Neural cell (in vitro differentiated cells): ENCODE measurements around the gene CPHXL2. TPM values are rescaled to one million over a fixed set of nuclear protein-coding genes. Genes with fewer than 3 reads are reported as not detected.

Experiments used
- H2AFZ ChIP-seq: fragments of 200-600, 300-800 bp; sonication (generic), shearing (Covaris generic); 2 replicates; pipeline ENCODE4 v1.6.0; 2014; ENCODE audit warnings: low read depth, mild to moderate bottlenecking, antibody characterized with exemption, low read length, moderate library complexity
- H3F3A ChIP-seq: fragments of 200-600 bp; shearing (Covaris generic); 2 replicates; pipeline ENCODE4 v1.6.1; 2016; ENCODE audit warnings: mild to moderate bottlenecking, moderate library complexity, mixed read lengths, antibody characterized with exemption, low read length; ENCODE audit not compliant: insufficient read depth, poor library complexity, severe bottlenecking
- H3K27ac ChIP-seq: fragments of 200-600, 300-800 bp; sonication (generic), shearing (Covaris generic); 2 replicates; pipeline ENCODE4 v1.5.1; 2014; ENCODE audit warnings: mild to moderate bottlenecking, low read length, moderate library complexity
- H3K27me3 ChIP-seq: fragments of 300-800, 200-600 bp; sonication (generic), shearing (Covaris generic); 2 replicates; pipeline ENCODE4 v1.6.0; 2014; ENCODE audit warnings: mild to moderate bottlenecking, low read depth, low read length, moderate library complexity; ENCODE audit not compliant: insufficient read depth
- H3K36me3 ChIP-seq: fragments of 300-800, 200-600 bp; sonication (generic), shearing (Covaris generic); 2 replicates; pipeline ENCODE4 v1.5.1; 2014; ENCODE audit warnings: mild to moderate bottlenecking, antibody characterized with exemption, low read length, moderate library complexity; ENCODE audit not compliant: insufficient read depth
- H3K4me2 ChIP-seq: fragments of 300-800, 200-600 bp; sonication (generic), shearing (Covaris generic); 2 replicates; pipeline ENCODE4 v1.6.0; 2014; ENCODE audit warnings: mild to moderate bottlenecking, low read length
- H3K4me3 ChIP-seq: fragments of 300-800, 200-600 bp; sonication (generic), shearing (Covaris generic); 2 replicates; pipeline ENCODE4 v1.5.1; 2014; ENCODE audit warnings: mild to moderate bottlenecking, low read length, moderate library complexity
- H3K79me2 ChIP-seq: fragments of 200-600 bp; shearing (Covaris generic); replicated peaks from 2 replicates; pipeline ENCODE4 v1.6.0; 2014; ENCODE audit warnings: mild to moderate bottlenecking, low read length, moderate library complexity; ENCODE audit not compliant: insufficient read depth
- H3K9ac ChIP-seq: fragments of 300-800, 200-600 bp; sonication (generic), shearing (Covaris generic); 2 replicates; pipeline ENCODE4 v1.6.1; 2016; ENCODE audit warnings: mild to moderate bottlenecking, low read length, mixed read lengths
- H3K9me2 ChIP-seq: fragments of 200-600 bp; shearing (Covaris generic); 2 replicates; pipeline ENCODE4 v1.6.1; 2016; ENCODE audit warnings: mild to moderate bottlenecking, low read length, mixed read lengths; ENCODE audit not compliant: insufficient read depth
- H3K9me3 ChIP-seq: fragments of 200-600, 300-800 bp; sonication (generic), shearing (Covaris generic); 2 replicates; pipeline ENCODE4 v1.6.1; 2016; ENCODE audit warnings: mild to moderate bottlenecking, mixed run types, low read length, moderate library complexity, mixed read lengths
- H4K20me1 ChIP-seq: fragments of 200-600 bp; shearing (Covaris generic); 2 replicates; pipeline ENCODE4 v1.6.1; 2016; ENCODE audit warnings: mild to moderate bottlenecking, mixed run types; ENCODE audit not compliant: insufficient read depth
- EP300 ChIP-seq: fragments of 450-650 bp; conservative IDR thresholded peaks from 2 replicates; pipeline ENCODE4 v1.6.1; 2014; ENCODE audit warnings: antibody characterized with exemption, mild to moderate bottlenecking, moderate library complexity; ENCODE audit not compliant: poor library complexity, severe bottlenecking
- EZH2 ChIP-seq: fragments of 200-600, 300-800 bp; shearing (Covaris generic), sonication (generic); IDR thresholded peaks from 2 replicates; pipeline ENCODE4 v1.6.1; 2014; ENCODE audit warnings: antibody characterized with exemption, low read length, borderline replicate concordance, mild to moderate bottlenecking; ENCODE audit not compliant: insufficient read depth, poor library complexity, severe bottlenecking
- MXI1 ChIP-seq: fragments of 450-650 bp; conservative IDR thresholded peaks from 2 replicates; pipeline ENCODE4 v1.6.1; 2014; ENCODE audit warnings: antibody characterized with exemption, mild to moderate bottlenecking; ENCODE audit not compliant: poor library complexity, severe bottlenecking
- POLR2AphosphoS5 ChIP-seq: IDR thresholded peaks from 2 replicates; pipeline ENCODE4 v1.6.1; 2012
- RAD21 ChIP-seq: fragments of 450-650 bp; conservative IDR thresholded peaks from 2 replicates; pipeline ENCODE4 v1.6.1; 2014; ENCODE audit warnings: antibody characterized with exemption, mild to moderate bottlenecking, moderate library complexity
- REST ChIP-seq: IDR thresholded peaks from 2 replicates; pipeline ENCODE4 v1.6.1; 2012; ENCODE audit warnings: borderline replicate concordance
- SMC3 ChIP-seq: fragments of 450-650 bp; conservative IDR thresholded peaks from 2 replicates; pipeline ENCODE4 v1.6.1; 2014; ENCODE audit warnings: antibody characterized with exemption, mild to moderate bottlenecking, moderate library complexity; ENCODE audit not compliant: poor library complexity
- TAF1 ChIP-seq: IDR thresholded peaks from 2 replicates; pipeline ENCODE4 v1.6.1; 2012; ENCODE audit warnings: low read depth
- polyA plus RNA-seq: library from polyadenylated mRNA; depleted of rRNA; stranded (reverse); fragments of >200 nt; gene quantifications from 2 replicates; pipeline ENCODE4 v1.2.3, GENCODE V29; 2014
- TF ChIP-seq, protein P1 (sequence below): fragments of 450-650 bp; IDR thresholded peaks from 2 replicates; pipeline ENCODE4 v1.5.1; 2014; ENCODE audit warnings: antibody characterized with exemption, mild to moderate bottlenecking, moderate library complexity; ENCODE audit not compliant: poor library complexity, severe bottlenecking

The CPHXL2 gene
- polyA plus RNA-seq, 1 donor from 2014 or later, result not detected

GRCh38 chr16:75701361-75701760 lies 24.6 kb upstream of the CPHXL2 start, which contains the start of gene DUXB (continued):
- no peak for TF ChIP-seq SMC3

- Histone ChIP-seq H3K79me2 (no peaks in the 10 kb centered on the region), H3K9ac (no peak overlapping the region), H3K27me3 (no peaks in the 10 kb centered on the region), H3K9me3 (no peaks in the 10 kb centered on the region), H3K4me2 (no peak overlapping the region), H3K27ac (no peak overlapping the region), H2AFZ (no peak overlapping the region), H3K4me3 (no peak overlapping the region), H3K9me2 (no peaks in the 10 kb centered on the region), H4K20me1 (no peaks in the 10 kb centered on the region), H3F3A (no peaks in the 10 kb centered on the region), H3K36me3 (no peaks in the 10 kb centered on the region)
- TF ChIP-seq, protein P1, sequence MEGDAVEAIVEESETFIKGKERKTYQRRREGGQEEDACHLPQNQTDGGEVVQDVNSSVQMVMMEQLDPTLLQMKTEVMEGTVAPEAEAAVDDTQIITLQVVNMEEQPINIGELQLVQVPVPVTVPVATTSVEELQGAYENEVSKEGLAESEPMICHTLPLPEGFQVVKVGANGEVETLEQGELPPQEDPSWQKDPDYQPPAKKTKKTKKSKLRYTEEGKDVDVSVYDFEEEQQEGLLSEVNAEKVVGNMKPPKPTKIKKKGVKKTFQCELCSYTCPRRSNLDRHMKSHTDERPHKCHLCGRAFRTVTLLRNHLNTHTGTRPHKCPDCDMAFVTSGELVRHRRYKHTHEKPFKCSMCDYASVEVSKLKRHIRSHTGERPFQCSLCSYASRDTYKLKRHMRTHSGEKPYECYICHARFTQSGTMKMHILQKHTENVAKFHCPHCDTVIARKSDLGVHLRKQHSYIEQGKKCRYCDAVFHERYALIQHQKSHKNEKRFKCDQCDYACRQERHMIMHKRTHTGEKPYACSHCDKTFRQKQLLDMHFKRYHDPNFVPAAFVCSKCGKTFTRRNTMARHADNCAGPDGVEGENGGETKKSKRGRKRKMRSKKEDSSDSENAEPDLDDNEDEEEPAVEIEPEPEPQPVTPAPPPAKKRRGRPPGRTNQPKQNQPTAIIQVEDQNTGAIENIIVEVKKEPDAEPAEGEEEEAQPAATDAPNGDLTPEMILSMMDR, result no peak
- TF ChIP-seq TAF1 (no peak), SMC3 (no peak), POLR2AphosphoS5 (no peak), RAD21 (no peak), MXI1 (no peak), EP300 (no peak), EZH2 (no peak), REST (no peak)
Measured at GRCh38 chr16:75697571-75697970, 20.8 kb upstream of the CPHXL2 start.

GRCh38 chr16:75695708-75696107 lies 18.9 kb upstream of the CPHXL2 start:
- no peaks in the 10 kb centered on the region for H3K79me2 ChIP-seq
- no peaks in the 10 kb centered on the region for H3K27me3 ChIP-seq
- no peak overlapping the region for H3K27ac ChIP-seq
- no peaks in the 10 kb centered on the region for H3K9me3 ChIP-seq
- no peaks in the 10 kb centered on the region for H3F3A ChIP-seq
- no peaks in the 10 kb centered on the region for H3K36me3 ChIP-seq
- H4K20me1 ChIP-seq, result no peaks in the 10 kb centered on the region
- H3K9me2 ChIP-seq, result no peaks in the 10 kb centered on the region
- no peak overlapping the region for H3K9ac ChIP-seq
- no peak overlapping the region for H3K4me3 ChIP-seq
- no peak for TF ChIP-seq MXI1
- TF ChIP-seq, protein P1, result no peak
- no peak for TF ChIP-seq SMC3
- TF ChIP-seq TAF1, result no peak
- no peak for TF ChIP-seq POLR2AphosphoS5
- no peak for TF ChIP-seq EP300
- TF ChIP-seq EZH2, result no peak
- TF ChIP-seq RAD21, result no peak
- TF ChIP-seq REST, result no peak
- no peak overlapping the region for H2AFZ ChIP-seq
- H3K4me2 ChIP-seq, result no peak overlapping the region
